PC-3 (cell line): ENCODE results near the gene MIB2. TPM values are rescaled to one million over a fixed set of nuclear protein-coding genes. Genes with fewer than 3 reads are reported as not detected.
"Not testable (repeated sequence)": the region's sequence is repeated elsewhere in the genome, so short reads cannot be mapped to it uniquely, and the experiment has no call there.

Source experiments
- ATAC-seq: fragments of 200-7000 bp; cut with Tn5 transposase; 2 replicates; pipeline ENCODE4 v1.9.1; 2020; ENCODE audit warnings: mild to moderate bottlenecking, moderate library complexity
- BruUV-seq: library from RNA; stranded (reverse); fragments of 400-500 nt; replicated peaks from 2 replicates; lab custom pipeline; 2021; lab: Mats Ljungman, UMichigan
- CTCF ChIA-PET: fragments of 300-600 bp; sonication (Branson Sonifier 250); formaldehyde crosslinking; loops from one replicate; lab custom pipeline; 2022; ENCODE audit warnings: antibody characterized with exemption; lab: Charles Lee
- POLR2A ChIA-PET: fragments of 300-600 bp; sonication (Branson Sonifier 250); formaldehyde crosslinking; loops from one replicate; lab custom pipeline; 2022; ENCODE audit warnings: antibody characterized with exemption; ENCODE audit not compliant: unreplicated experiment; lab: Charles Lee
- DNase-seq: peaks from one replicate; pipeline ENCODE4 v3.0.0-alpha.2; 2015
- H2AFZ ChIP-seq: fragments of 300-600 bp; sonication (generic); 2 replicates; pipeline ENCODE4 v1.6.0; 2016; ENCODE audit warnings: antibody characterized with exemption, low read length
- H3F3A ChIP-seq: fragments of 300-600 bp; sonication (generic); one replicate; pipeline ENCODE4 v1.6.0; 2017; ENCODE audit warnings: antibody characterized with exemption, low read length, control low read depth, mild to moderate bottlenecking; ENCODE audit not compliant: unreplicated experiment
- H3K27ac ChIP-seq: fragments of 300-600 bp; sonication (generic); 2 replicates; pipeline ENCODE4 v1.5.1; 2016; ENCODE audit warnings: mild to moderate bottlenecking, low read length
- H3K27me3 ChIP-seq: fragments of 300-600 bp; sonication (generic); 2 replicates; pipeline ENCODE4 v1.6.1; 2016; ENCODE audit warnings: low read length, mixed read lengths
- H3K36me3 ChIP-seq: fragments of 300-600 bp; sonication (generic); 2 replicates; pipeline ENCODE4 v1.6.1; 2016; ENCODE audit warnings: low read depth, mixed run types, low read length, mixed read lengths
- H3K4me1 ChIP-seq: fragments of 300-600 bp; sonication (generic); 2 replicates; pipeline ENCODE4 v1.5.1; 2016; ENCODE audit warnings: low read length; ENCODE audit not compliant: insufficient read depth
- H3K4me2 ChIP-seq: fragments of 300-600 bp; sonication (generic); 2 replicates; pipeline ENCODE4 v1.6.0; 2016; ENCODE audit warnings: low read length
- H3K4me3 ChIP-seq: fragments of 300-600 bp; sonication (generic); 2 replicates; pipeline ENCODE4 v1.5.1; 2016; ENCODE audit warnings: mild to moderate bottlenecking, low read length, mixed read lengths
- H3K79me2 ChIP-seq: fragments of 300-600 bp; sonication (generic); 2 replicates; pipeline ENCODE4 v1.6.1; 2017; ENCODE audit warnings: low read length, mixed read lengths
- H3K9ac ChIP-seq: fragments of 300-600 bp; sonication (generic); 2 replicates; pipeline ENCODE4 v1.6.0; 2016; ENCODE audit warnings: mild to moderate bottlenecking, low read length
- H3K9me2 ChIP-seq: fragments of 300-600 bp; sonication (generic); replicated peaks from 2 replicates; pipeline ENCODE4 v1.6.1; 2016; ENCODE audit warnings: mixed run types, low read length, mixed read lengths
- H3K9me3 ChIP-seq: fragments of 300-600 bp; sonication (generic); 2 replicates; pipeline ENCODE4 v1.6.1; 2016; ENCODE audit warnings: low read length, mixed read lengths
- H4K20me1 ChIP-seq: fragments of 300-600 bp; sonication (generic); 2 replicates; pipeline ENCODE4 v1.6.1; 2016; ENCODE audit warnings: low read length, mixed read lengths
- intact Hi-C: fragments of 100-400 bp; cut with micrococcal nuclease; formaldehyde crosslinking; loops from 2 replicates; pipeline ENCODE4 v1.9.0; 2023
- total RNA-seq: library from RNA; depleted of rRNA; stranded (reverse); fragments of >200 nt; gene quantifications from 2 replicates; pipeline ENCODE4 v1.2.3, GENCODE V29; 2014

The MIB2 gene
- total RNA-seq, 1 experiment from 2014 or later = 164 TPM

- peaks cover 12% of the 10 kb centered on the region; the same call in 1 of the 2 replicates for H3K36me3 ChIP-seq
- H2AFZ ChIP-seq, POLR2A ChIA-PET, CTCF ChIA-PET, H3K9me3 ChIP-seq, intact Hi-C loops, H3K9me2 ChIP-seq, H4K20me1 ChIP-seq, H3K27ac ChIP-seq, ATAC-seq, H3K4me1 ChIP-seq, H3K9ac ChIP-seq, H3K79me2 ChIP-seq, H3K27me3 ChIP-seq, H3F3A ChIP-seq, H3K4me2 ChIP-seq, BruUV-seq, H3K4me3 ChIP-seq, DNase-seq: not testable (repeated sequence)
These were observed 21.6 kb downstream of the MIB2 start for GRCh38 chr1:1636621-1637478.

GRCh38 chr1:1637479-1637875, 22.2 kb downstream of the MIB2 start:
- H3K4me3 ChIP-seq, H3K27ac ChIP-seq, H3K9me3 ChIP-seq, ATAC-seq, H3K79me2 ChIP-seq, H3K4me2 ChIP-seq, H3K9me2 ChIP-seq, H3K4me1 ChIP-seq, CTCF ChIA-PET, H3F3A ChIP-seq, BruUV-seq, DNase-seq, H3K27me3 ChIP-seq, H2AFZ ChIP-seq, intact Hi-C loops, POLR2A ChIA-PET, H4K20me1 ChIP-seq, H3K9ac ChIP-seq: not testable (repeated sequence)
- peaks cover 12% of the 10 kb centered on the region; the same call in 1 of the 2 replicates for H3K36me3 ChIP-seq

- intact Hi-C loops, H3K4me2 ChIP-seq, POLR2A ChIA-PET, ATAC-seq, H3K9me2 ChIP-seq, H3K4me1 ChIP-seq, BruUV-seq, H3K27ac ChIP-seq, H3K27me3 ChIP-seq, H3K9ac ChIP-seq, H3F3A ChIP-seq, CTCF ChIA-PET, H4K20me1 ChIP-seq, H2AFZ ChIP-seq, H3K9me3 ChIP-seq, H3K79me2 ChIP-seq, DNase-seq, H3K4me3 ChIP-seq: not testable (repeated sequence)
- H3K36me3 ChIP-seq = peaks cover 12% of the 10 kb centered on the region; the same call in 1 of the 2 replicates
These were observed 23.2 kb downstream of the MIB2 start for GRCh38 chr1:1638528-1638927.

GRCh38 chr1:1639368-1639767, 24.1 kb downstream of the MIB2 start:
- H3K27me3 ChIP-seq, DNase-seq, H2AFZ ChIP-seq, intact Hi-C loops, H3K4me1 ChIP-seq, H4K20me1 ChIP-seq, ATAC-seq, H3K4me3 ChIP-seq, H3K27ac ChIP-seq, H3K9me3 ChIP-seq, CTCF ChIA-PET, H3F3A ChIP-seq, H3K9ac ChIP-seq, BruUV-seq, H3K4me2 ChIP-seq, POLR2A ChIA-PET, H3K9me2 ChIP-seq, H3K79me2 ChIP-seq: not testable (repeated sequence)
- H3K36me3 ChIP-seq = peaks cover 12% of the 10 kb centered on the region; the same call in 1 of the 2 replicates

GRCh38 chr1:1640081-1640480, 24.8 kb downstream of the MIB2 start:
- CTCF ChIA-PET, H3K4me2 ChIP-seq, H3K4me1 ChIP-seq, intact Hi-C loops, H3K9me3 ChIP-seq, BruUV-seq, H3K27ac ChIP-seq, H4K20me1 ChIP-seq, ATAC-seq, H3K79me2 ChIP-seq, H3K9me2 ChIP-seq, H3K4me3 ChIP-seq, H3K27me3 ChIP-seq, H3K9ac ChIP-seq, DNase-seq, H2AFZ ChIP-seq, POLR2A ChIA-PET, H3F3A ChIP-seq: not testable (repeated sequence)
- peaks cover 12% of the 10 kb centered on the region; the same call in 1 of the 2 replicates for H3K36me3 ChIP-seq

GRCh38 chr1:1640711-1641461, 25.6 kb downstream of the MIB2 start:
- H2AFZ ChIP-seq, H4K20me1 ChIP-seq, H3K79me2 ChIP-seq, H3K9me2 ChIP-seq, H3K27me3 ChIP-seq, POLR2A ChIA-PET, H3F3A ChIP-seq, DNase-seq, ATAC-seq, H3K4me1 ChIP-seq, BruUV-seq, CTCF ChIA-PET, intact Hi-C loops, H3K4me2 ChIP-seq, H3K9ac ChIP-seq, H3K27ac ChIP-seq, H3K4me3 ChIP-seq, H3K9me3 ChIP-seq: not testable (repeated sequence)
- H3K36me3 ChIP-seq = peaks cover 12% of the 10 kb centered on the region; the same call in 1 of the 2 replicates
